ENCODE results near the gene IP6K1.
"Not testable (repeated sequence)": the region's sequence is repeated elsewhere in the genome, so short reads cannot be mapped to it uniquely, and the experiment has no call there.

Gene IP6K1

DNA sequence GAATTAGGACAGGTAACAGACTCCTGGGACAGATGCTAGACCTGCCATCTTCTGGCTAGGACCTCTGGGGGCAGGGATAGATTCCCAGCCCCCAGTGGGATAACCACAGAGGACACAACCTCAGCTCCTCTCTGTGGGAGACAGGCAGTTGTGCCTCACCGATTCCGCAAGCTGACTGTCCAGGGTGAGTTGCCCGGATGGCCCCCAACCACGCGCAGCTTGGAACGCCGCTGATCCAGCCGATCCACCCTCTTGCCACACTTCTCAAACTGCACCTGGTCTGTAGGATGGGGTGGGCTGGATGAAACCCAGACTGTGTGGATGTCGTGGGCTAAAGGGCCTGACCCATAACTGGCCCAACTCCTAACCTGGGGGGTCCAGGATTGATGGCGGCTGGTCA, 101.2 kb downstream of the IP6K1 start:
- H2AFZ ChIP-seq (ENCODE audit: low read length); H3K9me3 ChIP-seq (ENCODE audit: insufficient read depth, low read depth, low read length); H4K20me1 ChIP-seq (ENCODE audit: insufficient read depth, low read length, poor library complexity, severe bottlenecking); H3K79me2 ChIP-seq (ENCODE audit: insufficient read depth, low read length); H3K9ac ChIP-seq (ENCODE audit: low read depth, low read length, poor library complexity, severe bottlenecking); H3F3A ChIP-seq (ENCODE audit: low read depth); H3K9me2 ChIP-seq (replicated peaks; ENCODE audit: low read depth, low read length); H3K4me2 ChIP-seq (ENCODE audit: low read depth, low read length, poor library complexity, severe bottlenecking); H3K4me1 ChIP-seq (ENCODE audit: insufficient read depth, low read length, poor library complexity, severe bottlenecking); H3K27me3 ChIP-seq (ENCODE audit: insufficient read depth, low read length, poor library complexity, severe bottlenecking); H3K4me3 ChIP-seq (ENCODE audit: low read length, poor library complexity, severe bottlenecking): not testable (repeated sequence)
- H3K36me3 ChIP-seq (ENCODE audit: insufficient read depth, low read length), result peaks cover 21% of the 10 kb centered on the region; the same call in 1 of the 2 replicates

- peaks cover 24% of the 10 kb centered on the region; the same call in 1 of the 2 replicates for H3K36me3 ChIP-seq (ENCODE audit: insufficient read depth, low read length)
- not testable (repeated sequence) for H3K9me3 ChIP-seq (ENCODE audit: insufficient read depth, low read depth, low read length); H3F3A ChIP-seq (ENCODE audit: low read depth); H3K27me3 ChIP-seq (ENCODE audit: insufficient read depth, low read length, poor library complexity, severe bottlenecking); H4K20me1 ChIP-seq (ENCODE audit: insufficient read depth, low read length, poor library complexity, severe bottlenecking); H3K4me2 ChIP-seq (ENCODE audit: low read depth, low read length, poor library complexity, severe bottlenecking); H3K9ac ChIP-seq (ENCODE audit: low read depth, low read length, poor library complexity, severe bottlenecking); H3K4me1 ChIP-seq (ENCODE audit: insufficient read depth, low read length, poor library complexity, severe bottlenecking); H3K9me2 ChIP-seq (replicated peaks; ENCODE audit: low read depth, low read length); H3K4me3 ChIP-seq (ENCODE audit: low read length, poor library complexity, severe bottlenecking); H3K79me2 ChIP-seq (ENCODE audit: insufficient read depth, low read length); H2AFZ ChIP-seq (ENCODE audit: low read length)
These were observed 101.9 kb downstream of the IP6K1 start for GRCh38 chr3:49684453-49684852.

DNA sequence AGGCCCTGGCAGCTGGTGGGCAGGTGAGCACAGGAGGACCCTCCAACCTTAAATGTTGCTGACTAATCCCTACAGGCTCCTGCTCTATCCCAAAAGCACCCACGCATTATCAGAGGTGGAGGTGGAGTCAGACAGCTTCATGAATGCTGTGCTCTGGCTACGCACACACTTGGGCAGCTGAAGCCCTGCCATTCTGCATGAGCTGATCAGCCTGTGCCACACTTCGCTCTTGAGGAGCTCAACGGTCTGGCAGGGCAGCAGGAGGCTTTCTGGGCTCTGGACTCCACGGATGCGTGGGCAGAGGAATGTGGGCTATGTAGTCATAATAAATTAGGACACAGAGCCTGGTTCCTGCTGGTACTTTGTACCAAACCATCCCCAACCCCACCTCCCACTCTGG, 103.2 kb downstream of the IP6K1 start:
- no peak overlapping the region for H3K9ac ChIP-seq (ENCODE audit: low read depth, low read length, poor library complexity, severe bottlenecking)
- peaks cover 30% of the 10 kb centered on the region; the same call in 1 of the 2 replicates for H3K36me3 ChIP-seq (ENCODE audit: insufficient read depth, low read length)

DNA sequence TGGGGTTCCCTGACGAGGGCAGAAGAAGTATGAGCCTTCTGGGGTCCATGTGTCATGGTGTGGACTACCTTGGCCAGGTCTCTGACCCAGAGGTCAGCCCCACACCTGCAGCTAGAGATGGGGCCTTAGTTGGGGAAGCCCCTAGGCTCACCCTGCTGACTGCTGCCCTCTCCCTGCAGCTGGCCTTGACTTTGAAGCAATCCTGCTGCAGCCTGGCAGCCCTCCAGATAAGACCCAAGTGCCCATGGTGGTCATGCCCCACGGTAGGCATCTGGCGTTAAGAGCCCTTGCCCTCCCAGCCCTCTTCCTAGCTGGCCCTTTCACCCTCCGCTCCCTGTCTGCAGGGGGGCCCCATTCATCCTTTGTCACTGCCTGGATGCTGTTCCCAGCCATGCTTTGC, 104.8 kb downstream of the IP6K1 start:
- Histone ChIP-seq H3K4me2 (ENCODE audit: low read depth, low read length, poor library complexity, severe bottlenecking) (no peak overlapping the region), H4K20me1 (ENCODE audit: insufficient read depth, low read length, poor library complexity, severe bottlenecking) (no peaks in the 10 kb centered on the region), H2AFZ (ENCODE audit: low read length) (no peak overlapping the region), H3K9me3 (ENCODE audit: insufficient read depth, low read depth, low read length) (no peaks in the 10 kb centered on the region), H3K27me3 (ENCODE audit: insufficient read depth, low read length, poor library complexity, severe bottlenecking) (no peaks in the 10 kb centered on the region), H3K79me2 (ENCODE audit: insufficient read depth, low read length) (peaks cover 6% of the 10 kb centered on the region; the same call in 1 of the 2 replicates), H3K4me3 (ENCODE audit: low read length, poor library complexity, severe bottlenecking) (no peak overlapping the region), H3F3A (ENCODE audit: low read depth) (no peaks in the 10 kb centered on the region), H3K9me2 (replicated peaks; ENCODE audit: low read depth, low read length) (no peaks in the 10 kb centered on the region), H3K36me3 (ENCODE audit: insufficient read depth, low read length) (peaks cover 45% of the 10 kb centered on the region; the same call in 1 of the 2 replicates), H3K4me1 (ENCODE audit: insufficient read depth, low read length, poor library complexity, severe bottlenecking) (peaks cover under 1% of the 10 kb centered on the region), H3K9ac (ENCODE audit: low read depth, low read length, poor library complexity, severe bottlenecking) (no peak overlapping the region)
- TF ChIP-seq EZH2phosphoT487 (IDR thresholded peaks at IDR 0.05; ENCODE audit: borderline replicate concordance) (no peak), CTCF (conservative IDR thresholded peaks at IDR 0.05; ENCODE audit: low read length) (no peak)

More for the DNA sequence above, 103.2 kb downstream of the IP6K1 start:
- Histone ChIP-seq H3F3A (ENCODE audit: low read depth) (no peaks in the 10 kb centered on the region), H3K4me3 (ENCODE audit: low read length, poor library complexity, severe bottlenecking) (no peak overlapping the region), H3K9me3 (ENCODE audit: insufficient read depth, low read depth, low read length) (no peaks in the 10 kb centered on the region), H4K20me1 (ENCODE audit: insufficient read depth, low read length, poor library complexity, severe bottlenecking) (no peaks in the 10 kb centered on the region), H3K27me3 (ENCODE audit: insufficient read depth, low read length, poor library complexity, severe bottlenecking) (no peaks in the 10 kb centered on the region), H2AFZ (ENCODE audit: low read length) (no peak overlapping the region), H3K4me1 (ENCODE audit: insufficient read depth, low read length, poor library complexity, severe bottlenecking) (no peaks in the 10 kb centered on the region), H3K4me2 (ENCODE audit: low read depth, low read length, poor library complexity, severe bottlenecking) (no peak overlapping the region), H3K9me2 (replicated peaks; ENCODE audit: low read depth, low read length) (no peaks in the 10 kb centered on the region), H3K79me2 (ENCODE audit: insufficient read depth, low read length) (no peaks in the 10 kb centered on the region)
- TF ChIP-seq CTCF (conservative IDR thresholded peaks at IDR 0.05; ENCODE audit: low read length) (no peak), EZH2phosphoT487 (IDR thresholded peaks at IDR 0.05; ENCODE audit: borderline replicate concordance) (no peak)

Data from Loucy (cell line).